ENCODE data around the gene SLC5A4.

The SLC5A4 gene

DNA sequence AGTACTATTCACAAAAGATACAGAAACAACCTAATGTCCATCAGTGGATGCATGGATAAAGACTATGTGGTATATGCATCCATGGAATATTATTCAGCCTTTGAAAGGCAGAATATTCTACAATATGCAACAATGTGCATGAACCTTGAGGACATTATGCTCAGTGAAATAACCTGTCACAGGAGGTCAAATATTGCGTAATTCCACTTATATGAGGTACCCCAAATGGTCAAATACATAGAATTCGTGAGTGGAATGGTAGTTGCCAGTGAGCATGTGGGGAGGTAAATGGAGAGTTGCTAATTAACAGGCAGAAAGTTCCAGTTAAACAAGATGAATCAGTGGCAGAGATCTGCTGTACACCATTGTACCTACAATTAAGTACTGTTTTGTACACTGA lies 3.6 kb upstream of the SLC5A4 start:
- Histone ChIP-seq H3K4me1 (no peaks in the 10 kb centered on the region), H3K4me3 (no peak overlapping the region), H3K36me3 (no peaks in the 10 kb centered on the region), H3K27ac (no peak overlapping the region), H3K9me3 (no peaks in the 10 kb centered on the region), H3K27me3 (peaks cover 0 to 11% of the 10 kb centered on the region in 2 donors)
- intact Hi-C loops (cut with DNase I; ENCODE audit: low total_unique reads), result no loop called here
- no peak for DNase-seq
- TF ChIP-seq, protein P1, sequence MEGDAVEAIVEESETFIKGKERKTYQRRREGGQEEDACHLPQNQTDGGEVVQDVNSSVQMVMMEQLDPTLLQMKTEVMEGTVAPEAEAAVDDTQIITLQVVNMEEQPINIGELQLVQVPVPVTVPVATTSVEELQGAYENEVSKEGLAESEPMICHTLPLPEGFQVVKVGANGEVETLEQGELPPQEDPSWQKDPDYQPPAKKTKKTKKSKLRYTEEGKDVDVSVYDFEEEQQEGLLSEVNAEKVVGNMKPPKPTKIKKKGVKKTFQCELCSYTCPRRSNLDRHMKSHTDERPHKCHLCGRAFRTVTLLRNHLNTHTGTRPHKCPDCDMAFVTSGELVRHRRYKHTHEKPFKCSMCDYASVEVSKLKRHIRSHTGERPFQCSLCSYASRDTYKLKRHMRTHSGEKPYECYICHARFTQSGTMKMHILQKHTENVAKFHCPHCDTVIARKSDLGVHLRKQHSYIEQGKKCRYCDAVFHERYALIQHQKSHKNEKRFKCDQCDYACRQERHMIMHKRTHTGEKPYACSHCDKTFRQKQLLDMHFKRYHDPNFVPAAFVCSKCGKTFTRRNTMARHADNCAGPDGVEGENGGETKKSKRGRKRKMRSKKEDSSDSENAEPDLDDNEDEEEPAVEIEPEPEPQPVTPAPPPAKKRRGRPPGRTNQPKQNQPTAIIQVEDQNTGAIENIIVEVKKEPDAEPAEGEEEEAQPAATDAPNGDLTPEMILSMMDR (IDR thresholded peaks at IDR 0.05), result no peak

DNA sequence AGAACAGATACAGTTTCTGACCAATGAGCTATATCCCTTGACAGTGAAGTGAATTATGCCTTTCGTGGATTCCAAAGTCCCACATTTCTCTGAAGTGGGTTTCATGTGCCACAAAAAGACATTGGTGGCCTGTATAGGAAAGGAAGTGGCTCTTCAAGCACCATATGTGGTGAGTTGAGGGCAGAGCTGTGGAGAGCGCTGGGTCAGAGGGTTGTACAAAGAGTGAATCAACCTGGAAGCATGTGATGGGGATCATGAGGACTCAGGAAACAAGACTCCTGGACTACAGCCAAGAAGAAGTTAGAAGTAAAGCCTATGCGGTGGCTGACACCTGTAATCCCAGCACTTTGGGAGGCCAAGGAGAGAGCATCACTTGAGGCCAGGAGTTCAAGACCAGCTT lies 579 bp upstream of the SLC5A4 start:
- no peak for DNase-seq
- TF ChIP-seq, protein P1 (IDR thresholded peaks at IDR 0.05), result no peak
- intact Hi-C loops (cut with DNase I; ENCODE audit: low total_unique reads), result no loop called here
- Histone ChIP-seq H3K36me3 (no peaks in the 10 kb centered on the region), H3K27ac (no peak overlapping the region), H3K4me3 (no peak overlapping the region), H3K9me3 (no peaks in the 10 kb centered on the region), H3K4me1 (no peaks in the 10 kb centered on the region), H3K27me3 (peaks cover 0 to 6% of the 10 kb centered on the region in 2 donors)

DNA sequence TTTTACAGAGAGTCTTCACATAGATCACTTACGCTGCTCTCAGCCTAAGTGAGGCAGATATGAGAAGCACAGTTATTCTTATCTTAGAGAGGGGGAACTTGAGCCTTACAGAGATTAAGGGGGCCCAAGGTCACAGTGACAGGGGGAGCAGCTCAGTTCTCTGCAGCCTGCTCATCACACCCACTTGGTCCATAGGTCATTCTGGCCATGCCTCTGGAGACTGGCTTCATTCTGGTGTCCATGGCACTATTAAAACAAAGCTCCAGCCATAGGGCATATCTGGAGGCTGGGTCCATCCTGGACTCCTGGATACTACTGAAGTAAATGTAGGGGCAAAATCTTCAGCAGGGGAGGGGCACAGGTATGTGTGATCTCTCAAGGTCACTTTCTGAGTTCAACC lies 5.9 kb downstream of the SLC5A4 start:
- DNase-seq, result no peak
- H3K27me3 ChIP-seq, result peaks cover 0 to 15% of the 10 kb centered on the region in 2 donors
- TF ChIP-seq, protein P1 (IDR thresholded peaks at IDR 0.05), result no peak
- no peaks in the 10 kb centered on the region for H3K36me3 ChIP-seq
- no peaks in the 10 kb centered on the region for H3K4me1 ChIP-seq
- no peaks in the 10 kb centered on the region for H3K9me3 ChIP-seq
- H3K4me3 ChIP-seq, result no peak overlapping the region
- intact Hi-C loops (cut with DNase I; ENCODE audit: low total_unique reads), result no loop called here
- H3K27ac ChIP-seq, result no peak overlapping the region

- H3K36me3 ChIP-seq, result no peaks in the 10 kb centered on the region
- H3K27ac ChIP-seq, result no peak overlapping the region
- peaks cover 0 to 15% of the 10 kb centered on the region in 2 donors for H3K27me3 ChIP-seq
- TF ChIP-seq, protein P1 (IDR thresholded peaks at IDR 0.05), result no peak
- H3K9me3 ChIP-seq, result no peaks in the 10 kb centered on the region
- H3K4me1 ChIP-seq, result no peaks in the 10 kb centered on the region
- H3K4me3 ChIP-seq, result no peak overlapping the region
- intact Hi-C loops (cut with DNase I; ENCODE audit: low total_unique reads), result no loop called here
- DNase-seq, result no peak
Measured at GRCh38 chr22:32248276-32248675, 6.9 kb downstream of the SLC5A4 start.

DNA sequence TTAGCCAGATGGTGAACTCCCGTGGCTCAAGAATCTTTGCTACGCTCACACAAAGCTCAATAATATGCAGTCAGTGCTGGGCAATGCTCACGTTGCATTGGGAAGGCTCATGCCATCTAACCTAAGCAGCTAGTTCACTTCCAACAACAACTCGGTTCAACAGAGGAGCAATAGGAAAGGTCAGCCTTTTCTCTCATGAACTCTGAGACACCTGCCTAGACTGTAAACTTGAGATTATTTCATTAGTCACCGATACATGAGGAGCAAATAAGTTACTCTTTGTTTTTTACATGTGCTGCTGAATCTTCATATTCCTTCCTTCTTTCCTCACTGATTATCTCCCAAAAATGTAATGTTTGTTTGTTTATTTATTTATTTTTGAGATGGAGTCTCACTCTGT lies 9.0 kb downstream of the SLC5A4 start:
- H3K9me3 ChIP-seq, result no peaks in the 10 kb centered on the region
- TF ChIP-seq, protein P1 (IDR thresholded peaks at IDR 0.05), result no peak
- intact Hi-C loops (cut with DNase I; ENCODE audit: low total_unique reads), result no loop called here
- no peak overlapping the region for H3K27ac ChIP-seq
- H3K36me3 ChIP-seq, result no peaks in the 10 kb centered on the region
- H3K27me3 ChIP-seq, result peaks cover 0 to 15% of the 10 kb centered on the region in 2 donors
- no peak overlapping the region for H3K4me3 ChIP-seq
- no peaks in the 10 kb centered on the region for H3K4me1 ChIP-seq
- DNase-seq, result no peak

- Histone ChIP-seq H3K4me3 (no peak overlapping the region), H3K27ac (no peak overlapping the region), H3K27me3 (peaks cover 0 to 15% of the 10 kb centered on the region in 2 donors), H3K36me3 (no peaks in the 10 kb centered on the region), H3K4me1 (no peaks in the 10 kb centered on the region), H3K9me3 (no peaks in the 10 kb centered on the region)
- DNase-seq, result no peak
- intact Hi-C loops (cut with DNase I; ENCODE audit: low total_unique reads), result no loop called here
- TF ChIP-seq, protein P1 (IDR thresholded peaks at IDR 0.05), result no peak
Measured at GRCh38 chr22:32245042-32245441, 10.1 kb downstream of the SLC5A4 start.

Measured in tibial artery (tissue), 4 donors.